GM21717 (cell line): ENCODE results near the gene DMPK.

ENCODE experiments used
- ATAC-seq: cut with Tn5 transposase; IDR thresholded peaks from one replicate; pipeline ENCODE4 v1.9.1; 2021; ENCODE audit warnings: mild to moderate bottlenecking, moderate library complexity; ENCODE audit not compliant: unreplicated experiment

DMPK gene

GRCh38 chr19:45786533-45786894 is 4.2 kb upstream of the DMPK start:
- no peak for ATAC-seq

DNA sequence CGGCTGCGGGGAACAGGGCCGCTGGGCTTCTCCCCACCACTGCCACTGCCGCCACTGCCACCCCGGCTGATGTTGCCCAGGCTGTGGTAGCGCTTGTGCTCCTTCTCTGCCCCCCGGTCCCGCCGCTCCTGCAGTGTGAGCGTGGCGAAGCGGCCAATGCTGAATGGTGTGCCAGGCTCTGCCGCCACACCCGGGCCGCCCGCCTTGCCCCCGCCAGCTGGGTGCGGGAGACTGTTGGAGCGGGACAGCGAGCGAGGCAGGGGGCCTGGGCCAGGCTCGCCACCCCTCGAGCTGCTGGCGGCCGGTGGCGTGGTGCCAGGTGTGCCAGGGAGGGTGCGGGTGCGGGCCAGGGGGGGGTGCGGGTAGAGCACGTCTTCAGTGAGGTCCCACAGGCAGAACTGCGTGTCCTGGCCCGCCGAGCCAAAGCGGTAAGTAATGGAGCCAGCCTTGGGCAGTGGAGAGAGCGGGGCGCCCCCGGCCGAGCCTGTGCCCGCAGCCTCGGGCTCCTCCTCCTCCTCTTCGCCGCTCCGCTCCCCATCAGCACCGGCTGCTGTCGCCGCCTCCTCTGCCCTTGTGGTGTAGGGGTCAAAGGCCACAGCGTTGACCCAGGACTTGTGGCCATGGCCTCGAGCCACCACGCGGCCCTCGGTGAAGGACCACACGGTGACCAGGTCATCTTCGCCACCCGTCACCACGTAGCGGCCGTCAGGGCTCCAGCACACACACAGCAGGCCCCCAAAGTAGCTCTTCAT is 3.7 kb upstream of the DMPK start:
- no peak for ATAC-seq

- no peak for ATAC-seq
Observed at GRCh38 chr19:45785097-45785496, 2.8 kb upstream of the DMPK start.

- no peak for ATAC-seq
Observed at GRCh38 chr19:45784096-45784495, 1.8 kb upstream of the DMPK start.

- no peak for ATAC-seq
Observed at GRCh38 chr19:45782820-45783785, 813 bp upstream of the DMPK start.

DNA sequence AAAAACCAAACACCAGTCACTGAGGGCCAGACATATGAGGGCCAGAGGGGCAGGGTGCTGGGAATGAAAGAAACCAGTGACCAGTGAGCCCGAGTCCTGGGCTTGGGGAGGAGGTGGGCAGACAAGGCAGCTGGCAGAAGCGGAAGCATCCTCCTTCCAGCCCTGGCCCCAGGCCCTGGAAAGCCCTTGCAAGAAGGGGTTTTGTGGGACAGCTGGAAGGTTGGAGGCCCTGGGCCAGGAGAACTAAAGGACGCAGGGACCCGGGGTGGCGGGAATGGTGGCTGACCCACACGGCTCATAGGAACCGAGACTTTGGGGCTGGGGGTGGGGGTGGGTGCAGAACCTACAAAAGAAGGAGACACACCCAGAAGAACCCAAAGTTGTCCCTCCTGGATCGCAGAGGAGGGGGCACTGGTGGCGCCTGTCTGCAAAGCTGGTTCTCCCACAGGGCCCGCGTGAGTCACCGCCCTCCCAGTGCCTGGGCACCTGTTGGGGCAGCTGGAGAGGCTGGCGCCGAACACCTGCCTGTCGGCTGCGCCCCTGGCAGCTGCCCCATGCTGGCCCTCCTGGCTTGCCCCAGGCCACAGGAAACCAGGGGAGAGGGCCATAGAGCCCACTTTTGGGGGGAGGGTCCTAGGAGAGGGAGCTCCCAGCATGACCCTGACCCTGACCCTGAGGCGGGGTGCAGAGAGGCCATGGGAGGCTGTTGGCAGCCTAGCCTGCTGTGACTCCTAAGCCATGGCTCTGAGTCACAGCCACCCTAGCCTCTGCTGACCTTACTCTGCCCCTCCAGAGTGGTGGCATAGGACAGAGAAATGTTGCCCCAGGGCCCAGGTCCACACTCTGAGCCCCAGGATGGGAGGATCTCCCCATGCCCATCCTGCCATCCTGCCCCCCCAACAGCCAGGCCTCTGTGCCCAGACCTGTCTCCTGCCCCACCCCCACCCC is 802 bp downstream of the DMPK start:
- no peak for ATAC-seq

GRCh38 chr19:45780448-45781213 is 1.7 kb downstream of the DMPK start:
- no peak for ATAC-seq

DNA sequence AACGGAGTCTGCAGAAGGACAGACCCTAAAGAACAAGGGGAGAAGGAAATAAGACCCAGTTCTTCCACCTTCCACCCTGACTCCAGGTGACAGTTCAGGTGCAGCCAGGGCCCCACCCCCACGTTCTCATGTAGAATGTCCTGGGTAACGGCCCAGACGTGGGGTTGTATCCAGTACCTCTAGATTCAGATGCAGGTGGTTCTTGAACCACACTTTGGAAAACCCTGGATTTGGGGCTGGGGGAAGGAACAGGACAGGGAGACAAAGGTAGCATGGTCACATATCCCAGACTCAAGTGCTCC is 2.2 kb downstream of the DMPK start:
- ATAC-seq = no peak

DNA sequence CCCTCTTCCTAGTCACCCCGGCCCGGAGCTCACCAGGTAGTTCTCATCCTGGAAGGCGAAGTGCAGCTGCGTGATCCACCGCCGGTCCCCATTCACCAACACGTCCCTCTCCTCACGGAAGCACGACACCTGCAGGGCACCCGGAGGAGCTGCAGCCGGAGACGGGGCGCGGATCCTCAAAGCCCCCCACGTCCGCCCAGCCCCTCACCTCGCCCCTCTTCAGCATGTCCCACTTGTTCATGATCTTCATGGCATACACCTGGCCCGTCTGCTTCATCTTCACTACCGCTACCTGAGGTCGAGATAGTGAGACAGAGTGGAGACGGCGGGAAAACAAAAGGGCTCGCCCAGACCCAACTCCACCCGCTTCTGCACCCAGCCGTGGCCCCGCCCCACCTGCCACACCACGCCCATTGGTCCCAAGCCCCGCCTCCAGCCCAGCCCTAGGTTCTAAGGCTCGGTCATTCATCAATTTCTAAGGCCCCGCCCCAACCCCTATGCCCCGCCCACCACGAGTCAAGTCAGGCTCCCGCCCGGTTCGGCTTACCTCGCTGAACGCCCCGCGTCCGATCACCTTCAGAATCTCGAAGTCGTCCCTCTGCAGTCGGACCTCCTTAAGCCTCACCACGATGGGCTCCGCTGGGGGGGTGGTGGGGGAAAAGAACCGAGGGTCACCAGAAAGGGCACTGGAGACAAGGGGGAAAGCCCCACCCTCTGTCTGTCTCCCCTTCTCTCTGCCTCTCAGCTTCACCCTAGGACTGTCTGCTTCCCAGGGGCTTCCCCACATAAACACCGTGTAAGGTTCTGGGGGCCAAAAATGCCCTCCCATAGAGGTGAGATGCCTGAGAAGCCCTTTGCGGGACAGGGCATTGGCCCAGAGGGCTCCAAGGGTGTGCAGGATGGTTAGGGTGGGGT is 2.8 kb downstream of the DMPK start:
- ATAC-seq = peak; percentile 69

DNA sequence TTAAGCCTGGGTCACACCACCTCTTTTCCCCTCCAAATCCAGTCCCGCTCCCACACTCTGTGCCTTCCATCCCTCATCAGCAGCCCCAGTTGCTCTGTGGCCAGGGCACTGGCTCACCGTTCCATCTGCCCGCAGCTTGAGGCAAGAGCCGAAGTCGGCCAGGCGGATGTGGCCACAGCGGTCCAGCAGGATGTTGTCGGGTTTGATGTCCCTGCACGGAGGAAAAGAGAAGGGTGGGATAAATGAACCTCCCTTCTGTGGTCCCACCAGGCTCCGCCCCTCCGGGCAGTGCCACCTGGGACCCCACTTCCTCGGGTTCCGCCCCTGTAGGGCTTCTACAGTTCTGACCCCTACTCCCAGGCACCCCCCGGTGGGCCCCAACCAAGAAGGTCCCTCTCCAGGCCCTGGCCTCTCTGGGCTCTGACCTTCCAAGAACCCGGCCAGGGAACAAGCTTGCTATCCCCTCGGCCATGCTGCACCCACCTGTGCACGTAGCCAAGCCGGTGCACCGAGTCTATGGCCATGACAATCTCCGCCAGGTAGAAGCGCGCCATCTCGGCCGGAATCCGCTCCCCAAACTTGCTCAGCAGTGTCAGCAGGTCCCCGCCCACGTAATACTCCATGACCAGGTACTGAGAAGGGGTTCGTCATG is 4.2 kb downstream of the DMPK start:
- ATAC-seq = no peak

DNA sequence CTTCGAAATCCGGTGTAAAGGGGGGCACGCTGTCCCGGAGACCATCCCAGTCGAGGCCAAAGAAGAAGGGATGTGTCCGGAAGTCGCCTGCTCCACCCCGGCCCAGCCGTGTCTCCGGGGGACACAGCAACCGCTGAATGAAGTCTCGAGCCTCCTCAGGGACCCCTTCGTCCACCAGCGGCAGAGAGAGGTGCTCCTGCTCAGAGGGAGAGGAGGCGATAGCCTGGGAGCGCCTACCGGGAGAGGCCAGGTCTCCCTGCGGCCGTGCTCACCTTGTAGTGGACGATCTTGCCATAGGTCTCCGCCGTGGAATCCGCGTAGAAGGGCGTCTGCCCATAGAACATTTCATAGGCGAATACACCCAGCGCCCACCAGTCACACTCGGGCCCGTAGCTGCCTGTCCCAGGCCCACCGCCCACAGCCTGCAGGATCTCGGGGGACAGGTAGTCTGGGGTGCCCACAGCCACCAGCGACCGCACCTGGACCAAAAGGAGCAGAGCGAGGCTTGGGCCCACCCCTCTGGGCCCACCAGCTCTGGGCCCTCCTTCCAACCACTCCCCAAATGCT is 4.8 kb downstream of the DMPK start:
- ATAC-seq = no peak

GRCh38 chr19:45774765-45775164 is 7.5 kb downstream of the DMPK start:
- no peak for ATAC-seq

DNA sequence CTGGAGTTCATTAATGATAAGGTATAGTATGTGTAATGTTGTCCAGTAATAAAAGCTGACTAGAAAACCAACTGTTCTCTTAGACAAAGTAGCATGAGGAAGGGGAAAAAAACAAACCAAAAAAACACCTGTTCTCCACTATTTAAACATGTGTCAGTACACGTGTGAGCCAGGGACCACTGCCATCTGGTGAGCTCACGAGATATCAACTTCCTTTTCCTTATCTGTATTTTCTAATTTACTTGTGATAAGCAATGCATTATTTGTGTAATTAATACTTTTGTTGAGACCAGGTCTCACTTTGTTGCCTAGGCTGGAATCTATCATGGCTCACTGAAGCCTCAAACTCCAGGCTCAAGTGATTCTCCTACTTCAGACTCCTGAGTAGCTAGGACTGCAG is 8.9 kb downstream of the DMPK start:
- ATAC-seq = no peak

GRCh38 chr19:45772912-45773311 is 9.4 kb downstream of the DMPK start:
- no peak for ATAC-seq

- no peak for ATAC-seq
Observed at GRCh38 chr19:45772130-45772840, 10.0 kb downstream of the DMPK start.

DNA sequence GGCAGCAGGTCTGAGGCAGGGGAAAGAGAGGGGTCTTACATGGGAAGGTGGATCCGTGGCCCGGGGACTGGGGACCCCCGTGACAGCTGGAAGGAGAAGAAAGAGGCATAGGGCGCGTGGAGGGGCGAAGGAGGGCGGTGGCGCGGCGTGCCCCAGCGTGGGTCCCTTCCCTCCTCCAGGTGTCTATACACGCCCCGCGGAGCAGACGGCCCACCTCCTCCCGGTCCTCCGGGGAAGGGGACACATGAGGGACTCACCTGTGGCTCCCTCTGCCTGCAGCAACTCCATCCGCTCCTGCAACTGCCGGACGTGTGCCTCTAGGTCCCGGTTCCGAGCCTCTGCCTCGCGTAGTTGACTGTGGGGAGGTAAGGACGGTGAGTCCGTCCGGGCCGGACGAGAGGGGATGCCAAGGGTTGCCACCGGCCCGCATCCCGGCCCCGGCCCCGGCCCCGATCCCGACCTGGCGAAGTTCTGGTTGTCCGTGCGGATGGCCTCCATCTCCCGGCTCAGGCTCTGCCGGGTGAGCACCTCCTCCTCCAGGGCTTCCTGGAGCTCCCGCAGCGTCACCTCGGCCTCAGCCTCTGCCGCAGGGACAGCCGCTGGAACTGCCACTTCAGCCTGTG is 10.9 kb downstream of the DMPK start:
- no peak for ATAC-seq
